NCI-H345 treated with DMSO at 0.1 percent for 48 hours (cell line): ENCODE measurements around the gene ZNF678.
A peak's percentile ranks its signal among the peaks of the same experiment; 100 is the strongest.

Experiments
- DNase-seq: peaks from one replicate; lab custom pipeline; 2025; ENCODE audit not compliant: unreplicated experiment; lab: John Stamatoyannopoulos, UW

The ZNF678 gene

DNA sequence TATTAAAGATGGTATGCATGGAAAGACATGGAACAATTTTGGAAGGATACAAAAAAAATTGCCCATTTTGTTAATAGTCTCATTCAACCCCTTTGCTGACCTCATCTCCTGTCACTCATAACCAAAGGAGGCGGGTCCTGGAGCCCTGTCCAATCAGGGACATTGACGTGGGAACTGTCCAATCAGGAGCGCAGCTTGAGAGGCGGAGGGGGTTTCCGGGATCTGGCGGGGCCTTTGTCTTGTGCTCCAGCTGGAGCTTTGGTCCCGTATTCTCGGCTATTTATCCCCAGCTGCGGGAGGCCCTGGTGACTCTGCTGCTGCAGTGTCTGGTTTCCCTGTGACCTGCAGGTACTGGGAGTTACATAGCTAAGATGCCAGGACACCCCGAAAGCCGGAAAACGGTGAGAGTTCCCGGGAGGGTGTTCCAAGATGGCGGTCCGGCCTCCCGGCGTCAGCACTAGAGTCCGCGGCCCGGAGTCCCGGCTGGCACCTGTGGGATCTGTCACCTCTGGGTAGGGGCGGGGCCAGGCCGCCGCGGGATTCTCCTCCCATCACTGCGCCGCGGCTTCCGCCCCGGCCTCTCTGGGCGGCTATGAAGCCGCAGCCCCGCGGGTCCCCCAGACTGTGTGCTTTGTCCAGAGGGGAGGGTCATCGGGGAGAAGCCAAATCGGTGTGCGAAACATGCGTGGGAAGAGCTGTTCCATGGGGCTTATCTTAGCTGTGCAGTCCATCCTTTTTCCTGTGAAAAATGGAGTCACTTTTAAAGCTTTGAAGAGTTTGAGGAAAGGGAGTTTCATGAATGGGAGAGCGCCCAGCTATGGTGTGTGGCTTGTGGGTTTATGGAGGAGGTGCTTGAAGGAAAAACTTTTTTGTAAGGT, at the start of gene ZNF678:
Gene ZNF678, plus strand, starts transcription at position 233 of the 878 bp plus-strand sequence. CDS start 87,436 bp downstream, outside the sequence.
- DNase-seq: peak; percentile 91

DNA sequence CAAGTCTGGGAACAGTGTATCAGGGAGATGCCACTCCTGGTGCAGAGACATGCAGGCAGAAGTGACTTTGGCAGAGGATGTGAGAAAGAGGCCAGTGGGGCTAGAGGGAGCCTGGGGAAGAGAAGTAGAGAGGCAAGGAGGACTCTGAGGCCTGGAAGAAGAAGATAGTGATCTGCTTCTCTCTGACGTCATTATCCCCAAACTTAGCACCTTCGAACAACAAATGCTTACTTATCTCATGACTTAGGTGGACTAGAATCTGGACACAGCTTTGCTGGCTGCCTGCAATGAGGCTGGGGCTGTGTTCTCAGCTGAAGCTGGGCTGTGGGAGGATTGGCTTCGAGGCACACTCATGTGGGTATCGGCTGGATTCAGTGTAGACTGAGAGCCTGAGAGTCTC, 44.5 kb upstream of the ZNF678 start:
- no peak for DNase-seq

DNA sequence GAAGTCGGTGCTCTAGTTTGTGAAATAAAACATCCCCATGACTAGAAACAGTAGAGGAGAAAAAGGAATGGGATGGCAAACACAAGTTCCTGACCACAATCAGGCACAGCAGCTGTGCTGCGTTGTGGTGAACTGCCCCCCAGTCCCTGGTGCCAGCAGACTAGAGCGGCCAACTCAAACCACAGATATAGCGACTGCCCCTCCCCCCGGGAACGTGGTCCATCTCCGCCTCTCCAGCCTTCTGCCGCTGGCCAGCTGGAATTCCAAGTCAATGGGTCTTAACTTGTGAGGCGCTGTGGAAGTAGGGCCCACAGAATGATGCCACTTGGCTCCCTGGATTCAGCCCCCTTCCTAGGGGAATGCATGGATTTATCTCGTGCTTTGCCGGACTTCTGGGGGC, 41.6 kb upstream of the ZNF678 start:
- no peak for DNase-seq

DNA sequence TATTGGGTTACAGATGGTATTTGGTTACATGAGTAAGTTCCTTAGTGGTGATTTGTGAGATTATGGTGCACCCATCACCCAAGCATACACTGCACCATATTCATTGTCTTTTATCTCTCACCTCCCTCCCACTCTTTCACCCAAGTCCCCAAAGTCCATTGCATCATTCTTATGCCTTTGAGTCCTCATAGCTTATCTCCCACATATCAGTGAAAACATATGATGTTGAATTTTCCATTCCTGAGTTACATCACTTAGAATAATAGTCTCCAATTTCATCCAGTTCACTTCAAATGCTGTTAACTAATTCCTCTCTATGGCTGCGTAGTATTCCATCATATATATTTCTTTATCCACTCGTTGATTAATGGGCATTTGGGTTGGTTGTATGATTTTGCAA, 36.8 kb upstream of the ZNF678 start:
- DNase-seq: no peak

DNA sequence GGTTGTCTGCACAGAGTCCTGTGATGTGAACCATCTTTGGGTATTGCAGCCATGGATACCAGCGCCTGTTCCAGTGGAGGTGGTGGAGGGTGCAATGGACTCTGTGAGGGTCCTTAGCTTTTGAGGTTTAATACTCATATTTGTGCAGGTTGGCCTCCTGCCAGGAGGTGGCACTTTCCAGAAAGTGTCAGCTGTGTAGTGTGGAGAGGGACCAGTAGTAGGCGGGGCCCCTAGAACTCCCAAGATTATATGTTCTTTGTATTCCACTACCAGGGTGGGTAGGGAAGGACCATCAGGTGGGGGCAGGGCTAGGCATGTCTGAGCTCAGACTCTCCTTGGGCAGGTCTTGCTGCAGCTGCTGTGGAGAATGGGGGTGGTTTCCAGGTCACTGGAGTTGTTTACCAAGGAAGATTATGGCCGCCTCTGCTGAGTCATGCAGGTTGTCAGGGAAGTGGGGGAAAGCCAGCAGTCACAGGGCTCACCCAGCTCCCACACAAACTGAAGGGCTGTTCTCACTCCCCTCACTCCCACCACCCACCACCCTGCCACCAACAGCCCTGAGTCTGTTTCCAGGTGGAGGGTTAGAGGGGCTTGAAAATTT, 31.2 kb upstream of the ZNF678 start:
- no peak for DNase-seq

DNA sequence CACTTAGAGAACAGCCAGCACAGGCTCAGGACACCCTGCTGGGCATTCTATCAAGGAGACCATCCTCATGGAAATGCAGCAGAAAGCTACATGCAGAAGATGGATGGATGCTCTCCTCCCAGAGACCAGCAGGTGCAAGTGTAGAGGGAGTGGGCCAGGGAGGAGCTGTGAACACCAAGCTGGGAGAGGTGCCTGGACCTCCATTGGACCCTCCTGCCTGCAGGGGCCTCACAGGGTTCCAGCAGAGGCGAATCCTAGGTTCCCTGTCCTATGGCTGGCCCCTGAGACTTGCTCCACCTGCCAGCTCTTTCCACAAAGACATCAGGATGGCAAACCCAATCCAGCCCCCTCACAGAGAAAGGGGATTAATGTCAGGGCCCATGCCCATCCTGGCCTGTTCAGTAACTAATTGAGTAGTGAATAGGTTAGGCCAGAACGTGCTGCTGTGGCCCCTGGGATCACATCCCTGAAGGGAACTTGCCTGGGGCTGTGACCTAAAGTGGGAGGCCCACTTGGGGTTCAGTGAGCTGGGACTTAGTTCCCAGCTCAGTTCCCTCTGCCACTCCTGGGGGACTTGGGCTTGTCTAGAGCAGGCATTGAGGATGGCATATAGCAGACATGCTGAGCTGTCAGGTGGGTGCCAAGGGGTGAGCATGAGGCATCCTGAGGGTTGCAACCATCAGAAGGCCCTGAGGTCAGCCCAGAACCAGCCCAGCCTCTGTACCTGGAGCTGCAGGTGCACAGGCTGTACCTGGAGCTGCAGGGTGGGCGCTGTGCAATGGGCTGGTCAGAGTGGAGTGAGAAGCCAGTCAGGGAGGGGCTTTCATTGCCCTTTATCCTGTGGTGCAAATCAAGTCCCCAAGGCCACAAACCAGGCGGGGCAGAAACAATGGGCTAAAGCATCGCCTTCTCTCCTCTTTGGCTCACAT, 22.9 kb upstream of the ZNF678 start:
- no peak for DNase-seq

DNA sequence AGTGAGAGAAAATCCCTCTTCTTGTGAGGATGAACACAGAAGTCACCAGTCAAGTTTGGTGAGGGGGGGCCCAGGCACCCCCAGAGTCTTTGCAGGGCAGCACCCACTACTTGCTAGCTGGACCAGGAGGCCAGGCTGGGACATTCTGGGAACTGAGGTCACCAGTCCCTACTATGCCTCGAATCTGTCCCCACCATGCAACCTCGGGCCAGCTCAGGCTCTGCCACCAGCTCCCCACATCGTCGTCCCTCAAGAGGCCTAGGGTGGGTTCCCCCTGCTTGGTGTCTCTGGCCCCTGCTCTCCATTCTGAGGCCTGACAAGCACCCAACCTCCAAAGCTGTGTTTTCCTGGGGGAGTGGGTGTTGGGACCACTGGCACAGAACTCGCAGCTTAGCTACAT, 22.2 kb upstream of the ZNF678 start:
- DNase-seq: no peak

DNA sequence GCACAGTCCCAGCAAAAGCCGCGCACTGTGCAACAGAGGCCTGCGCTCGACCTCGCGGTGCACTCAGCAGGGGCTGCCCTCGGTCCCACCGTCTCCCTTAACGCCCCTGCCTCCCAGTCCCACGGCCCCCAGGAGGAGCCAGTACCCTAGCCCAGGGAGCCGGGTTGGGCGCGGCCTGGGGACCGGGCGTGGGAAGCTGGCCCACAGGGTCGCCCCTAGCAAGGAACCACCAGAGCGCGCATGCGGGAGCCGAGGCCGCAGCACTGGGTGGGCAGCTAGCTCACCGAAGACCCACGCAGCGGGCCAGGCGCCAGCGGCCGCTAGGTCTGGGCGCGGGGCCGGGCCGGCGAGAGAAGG, 21.6 kb upstream of the ZNF678 start:
- no peak for DNase-seq

DNA sequence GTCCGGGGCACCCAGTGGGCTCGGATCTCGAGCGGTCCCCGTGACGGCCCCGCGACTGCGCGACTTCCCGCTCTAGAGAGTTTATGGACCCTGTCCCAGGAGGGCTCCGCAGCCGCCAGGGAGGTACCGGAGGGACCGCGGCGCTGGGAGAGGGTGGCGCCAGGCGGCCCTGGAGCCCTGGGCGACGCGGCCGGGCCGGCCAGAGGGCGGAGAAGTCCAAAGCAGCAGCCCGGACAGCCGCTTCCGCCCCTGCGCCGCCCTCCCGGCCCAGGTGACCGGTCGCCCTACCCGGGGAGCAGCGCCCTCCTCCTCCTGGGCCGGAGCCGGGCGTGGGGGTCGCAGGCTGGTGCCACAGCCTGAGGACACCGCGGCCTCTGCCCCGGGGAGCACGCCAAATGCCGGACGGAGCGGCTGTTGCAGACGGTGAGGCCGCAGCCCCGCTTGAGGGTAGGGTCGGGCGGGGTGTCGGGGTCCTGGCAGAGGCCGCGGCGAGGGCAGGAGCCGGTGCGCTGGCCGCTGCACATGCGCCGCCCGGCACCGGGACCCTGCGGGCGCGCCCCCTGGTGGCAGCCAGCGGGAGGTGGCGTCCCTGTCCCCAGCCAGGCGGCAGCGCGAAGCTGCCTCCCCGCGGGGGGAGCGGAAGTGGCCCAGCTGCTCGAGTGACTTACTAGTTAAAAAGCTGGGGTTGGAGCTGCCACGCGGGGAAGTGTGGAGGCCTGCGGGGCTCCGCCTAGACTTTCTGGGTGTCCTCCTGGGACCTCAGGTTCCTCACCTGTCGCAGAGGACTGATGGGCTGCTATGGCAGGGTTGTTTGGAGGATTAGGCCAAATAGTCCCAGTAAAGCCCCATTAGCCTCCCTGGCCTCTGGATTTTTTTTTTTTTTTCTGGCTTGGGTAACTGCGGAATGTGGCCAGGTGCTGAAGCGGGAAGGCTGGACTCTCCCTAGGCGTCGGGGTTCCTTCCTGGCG, 20.9 kb upstream of the ZNF678 start:
- DNase-seq: no peak

DNA sequence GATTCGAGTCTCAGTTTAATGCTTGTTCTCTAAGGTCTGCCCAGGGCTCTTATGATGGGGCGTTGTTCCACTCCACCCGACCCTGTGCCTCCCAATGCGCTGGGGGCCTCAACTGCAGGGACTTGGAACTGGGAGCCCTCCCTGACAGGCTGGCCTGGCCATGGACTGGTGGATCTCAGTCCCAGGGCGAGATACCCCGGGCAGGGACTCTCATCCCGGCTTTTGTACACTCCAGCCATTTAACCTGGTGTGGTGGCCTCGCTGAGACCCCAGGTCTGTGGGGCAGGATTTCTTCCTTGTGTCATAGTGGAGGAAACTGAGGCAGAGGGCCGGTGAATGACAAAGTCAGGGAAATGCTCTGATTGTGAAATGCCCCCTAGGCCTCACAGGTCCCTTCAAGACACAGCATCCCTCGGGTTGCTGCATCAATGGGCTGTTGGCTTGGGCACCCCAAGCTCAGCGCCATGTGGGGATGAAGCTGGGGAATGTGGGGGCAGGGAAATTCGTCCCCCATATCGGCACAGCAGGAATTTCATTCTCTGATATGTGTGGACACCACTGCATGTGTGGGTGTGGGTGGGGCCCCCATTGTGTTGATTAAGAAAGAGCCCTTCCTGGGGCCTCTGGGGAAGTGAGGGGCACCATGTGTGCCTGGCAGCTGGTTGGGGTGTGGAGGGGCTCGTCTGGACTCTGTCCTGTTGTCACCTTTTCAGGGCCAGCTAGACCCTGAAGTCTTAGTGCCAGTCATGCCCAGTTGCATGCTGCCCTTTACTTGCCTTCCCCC, 19.9 kb upstream of the ZNF678 start:
- DNase-seq: no peak

DNA sequence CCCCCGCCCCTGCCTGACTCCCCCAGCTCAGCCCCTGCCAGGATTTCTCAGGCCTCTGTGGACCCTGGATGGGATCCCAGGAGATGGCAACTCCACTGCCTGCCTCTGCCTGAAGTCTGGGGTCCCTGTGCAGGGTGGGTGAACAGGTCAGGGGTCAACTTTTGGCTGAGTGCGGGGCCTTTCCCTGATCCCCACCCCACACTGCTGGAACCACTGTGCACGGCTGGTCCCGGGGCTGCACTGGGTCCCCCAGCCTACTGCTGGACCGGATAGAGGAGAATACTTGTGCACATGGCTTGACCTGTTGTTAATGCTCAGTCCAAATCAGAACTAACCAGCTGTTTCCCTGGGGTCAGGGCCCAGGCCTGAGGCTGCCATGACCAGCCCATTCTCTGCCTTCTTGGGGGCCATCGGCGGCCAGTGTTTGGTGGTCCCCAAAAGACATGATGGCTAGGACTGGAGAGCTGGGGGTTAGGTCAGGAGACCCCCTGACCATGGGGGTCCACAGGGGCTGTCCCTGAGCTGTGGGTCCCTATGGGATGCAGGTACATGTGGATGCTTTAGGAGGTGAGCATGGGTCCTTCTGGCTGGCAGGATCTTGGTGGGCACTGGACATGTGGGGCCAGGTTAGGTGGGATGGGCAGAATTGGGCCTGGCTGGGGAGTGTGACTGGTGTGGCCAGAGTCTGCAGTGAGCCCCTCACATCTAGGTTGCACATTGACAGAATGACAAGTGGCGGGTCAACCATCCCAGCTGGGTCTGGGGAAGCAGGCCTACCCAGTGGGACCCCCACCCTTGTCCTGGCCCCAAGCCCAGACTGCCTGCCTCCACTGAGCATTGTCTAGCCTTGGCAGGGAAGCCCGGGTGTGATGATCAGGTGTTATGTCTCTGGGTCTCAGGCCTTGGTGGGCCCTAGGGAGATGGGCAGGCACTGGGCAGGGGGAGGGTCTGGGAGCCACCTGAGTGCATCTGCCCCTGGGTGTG, 19.0 kb upstream of the ZNF678 start:
- DNase-seq: no peak

DNA sequence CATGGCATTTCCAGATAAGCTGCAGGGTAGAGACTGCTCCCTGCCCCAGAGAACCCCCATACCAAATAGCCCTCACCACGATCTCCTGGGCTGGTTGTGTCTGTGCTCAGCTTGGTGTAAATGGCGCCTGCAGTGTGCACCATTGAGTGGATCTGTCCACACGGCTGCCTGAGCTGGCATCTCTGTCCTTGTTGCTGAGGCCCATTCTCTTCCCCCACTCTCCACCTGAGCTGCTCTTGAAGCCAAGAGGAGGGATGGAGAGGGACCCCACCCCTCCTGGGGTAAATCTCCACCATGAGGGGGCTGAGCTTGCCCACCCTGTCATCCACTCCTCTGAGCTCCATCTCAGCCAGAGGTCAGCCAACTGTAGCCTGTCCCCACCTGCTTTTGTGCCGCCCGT, 18.0 kb upstream of the ZNF678 start:
- no peak for DNase-seq

DNA sequence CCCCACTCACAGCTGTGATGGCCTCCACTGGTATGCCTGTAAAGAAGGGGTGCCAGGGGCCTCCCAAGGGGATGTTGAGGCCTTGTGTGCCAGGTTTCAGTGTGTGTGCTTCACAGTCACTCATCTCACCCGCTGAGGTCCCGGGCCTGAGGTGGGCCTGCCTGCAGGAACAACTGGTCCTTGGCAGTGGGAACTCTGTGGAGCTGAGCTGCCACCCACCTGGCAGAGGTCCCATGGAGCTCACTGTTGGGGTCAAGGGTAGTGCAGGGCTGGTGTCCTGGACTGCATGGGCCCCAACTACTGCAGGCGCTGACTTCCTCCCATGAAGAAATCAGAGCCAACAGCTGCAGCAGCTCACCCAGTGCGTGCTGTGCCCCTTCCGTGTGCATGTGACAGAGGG, 17.3 kb upstream of the ZNF678 start:
- no peak for DNase-seq

DNA sequence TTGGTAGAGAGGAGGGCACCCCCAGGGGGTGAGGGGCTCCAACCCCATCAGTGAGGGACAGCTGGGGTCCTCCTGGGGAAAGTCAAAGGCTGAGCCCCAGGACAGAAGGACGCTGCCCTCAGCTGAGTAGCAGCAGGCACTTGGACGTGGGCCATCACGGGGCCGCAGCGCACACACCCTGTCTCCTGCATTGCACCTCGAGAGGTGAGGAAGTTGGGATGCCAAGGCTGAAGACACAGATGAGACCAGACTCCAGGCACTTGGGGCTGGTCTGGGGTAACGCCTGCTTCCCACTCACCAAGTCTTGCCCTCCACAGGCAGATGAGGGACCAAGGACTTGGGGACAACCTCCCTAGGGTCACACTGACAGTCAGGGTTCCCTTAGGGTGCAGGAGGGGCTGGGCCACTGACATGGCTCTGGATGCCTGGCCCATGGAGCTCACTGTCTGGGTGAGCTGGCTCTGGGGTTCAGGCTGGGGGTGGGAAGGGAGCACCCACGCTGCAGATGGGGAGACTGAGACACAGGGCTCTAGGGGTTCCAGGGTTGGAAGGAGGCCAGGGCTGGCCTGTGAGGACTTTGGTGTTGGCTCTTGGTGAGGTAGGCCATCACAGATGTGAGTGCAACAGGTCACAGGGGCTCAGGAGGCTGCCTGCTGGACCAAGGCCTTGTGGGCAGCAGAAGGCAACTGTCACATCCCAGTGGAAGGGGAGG, 16.6 kb upstream of the ZNF678 start:
- DNase-seq: no peak

DNA sequence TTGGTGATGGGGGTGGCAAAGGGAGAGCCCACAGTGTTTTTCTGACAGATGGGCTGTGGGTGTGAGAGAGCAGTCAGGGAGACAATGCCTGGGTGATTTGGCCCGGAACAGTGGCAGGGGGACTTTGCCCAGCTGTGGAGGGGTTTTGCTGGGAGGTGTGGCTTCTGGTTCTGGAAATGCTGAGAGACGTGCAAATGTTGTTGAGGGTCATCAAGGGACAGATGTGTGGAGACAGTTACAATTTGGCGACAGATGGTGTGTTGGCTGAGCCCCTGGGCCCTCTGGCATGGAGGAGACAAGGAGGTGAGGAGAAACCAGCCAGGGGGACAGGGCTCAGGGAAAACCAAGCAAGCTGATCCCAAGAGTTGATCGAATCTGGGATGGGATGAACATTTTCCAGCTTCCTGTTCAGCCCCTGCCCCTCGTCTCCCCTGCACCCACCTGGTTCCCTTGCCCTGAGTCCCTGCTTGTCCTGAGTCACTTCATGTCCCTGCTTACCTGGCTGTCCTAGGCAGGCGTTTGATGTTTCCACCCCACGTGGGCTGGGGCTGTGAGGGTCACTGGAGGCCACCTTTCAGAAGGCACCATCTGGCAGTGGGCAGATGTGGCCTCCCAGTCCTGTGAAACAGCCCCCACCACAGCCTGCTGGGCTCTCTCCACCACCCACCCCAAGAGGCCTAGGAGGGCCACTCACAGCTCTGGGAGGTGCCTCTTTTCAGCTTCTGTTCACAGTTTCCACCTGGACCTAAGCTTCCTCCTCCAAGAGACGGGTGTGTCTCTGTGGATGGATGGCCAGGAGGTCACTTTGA, 15.8 kb upstream of the ZNF678 start:
- DNase-seq: no peak

DNA sequence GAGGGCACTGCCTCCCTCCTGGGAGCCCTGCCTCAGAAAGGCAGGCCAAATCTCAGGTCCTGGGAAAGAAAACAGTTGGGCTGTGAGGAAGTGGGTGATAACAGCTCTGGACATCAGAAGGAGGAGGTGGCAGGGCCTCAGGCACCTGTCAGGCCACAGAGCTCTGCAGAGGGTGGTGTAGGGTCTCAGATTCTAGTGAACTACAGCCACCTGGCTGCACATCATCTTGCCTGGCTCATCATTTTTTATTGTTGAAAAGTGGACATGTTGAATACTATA, 15.3 kb upstream of the ZNF678 start:
- no peak for DNase-seq

DNA sequence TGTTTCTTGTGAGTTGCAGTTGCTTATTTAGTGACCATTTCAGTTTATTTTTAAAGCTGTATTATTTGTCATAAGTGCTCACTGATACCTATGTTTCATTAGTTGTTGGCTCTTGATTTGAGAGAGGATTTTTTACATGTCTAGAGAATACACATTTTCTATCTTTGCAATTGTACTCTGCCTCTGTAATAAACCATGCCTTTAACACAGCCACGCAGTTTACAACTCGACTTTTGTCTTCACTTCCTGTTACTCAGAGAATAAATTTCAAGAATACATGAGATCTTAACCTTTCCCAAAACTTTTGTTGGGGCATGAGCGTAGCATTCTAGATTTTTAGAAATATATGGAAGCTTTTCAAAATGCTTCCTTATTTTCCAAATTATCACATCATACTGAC, 14.9 kb upstream of the ZNF678 start:
- no peak for DNase-seq
